ENCODE results near the gene ITPKA. TPM values are rescaled to one million over a fixed set of nuclear protein-coding genes. Genes with fewer than 3 reads are reported as not detected.

The ITPKA gene
- polyA plus RNA-seq, 1 of the 3 experiments (the other 2 are of a cell fraction), result 2.2 TPM

GRCh38 chr15:41465822-41466421 is 27.8 kb upstream of the ITPKA start:
- H3K4me2 ChIP-seq, result no peak overlapping the region
- 0 out of 2 replicates have a peak, but pooled peaks cover 5% of the 10 kb centered on the region for H4K20me1 ChIP-seq (ENCODE audit: insufficient read depth)
- ChIA-PET POLR2A (interaction anchor here (0.7 to 1.3 kb wide), 2 partner anchors 47 to 78 kb away, joined by 3 to 5 read pairs; partner anchors contain the start of gene RPAP1), CTCF (interaction anchor here (0.6 to 3.0 kb wide), 73 partner anchors 9 to 500 kb away, joined by 3 to 33 read pairs (median 4); partner anchors contain the start of genes ITPKA, JMJD7, LTK and MAPKBP1)
- no peaks in the 10 kb centered on the region for H3K9me2 ChIP-seq
- H3K4me1 ChIP-seq (ENCODE audit: control insufficient read depth in 1 of 2, insufficient read depth in 2 of 2, low read depth in 1 of 2, low read length in 1 of 2), result no peaks in the 10 kb centered on the region
- WGBS (ENCODE audit: low lambda C conversion rate), result 89% methylated on average over 8 of the region's 8 CpGs
- no peak overlapping the region for H3K4me3 ChIP-seq (ENCODE audit: low read depth in 2 of 2, low read length in 1 of 2)
- no peaks in the 10 kb centered on the region for H3K9me3 ChIP-seq
- no peaks in the 10 kb centered on the region for H3K27me3 ChIP-seq (ENCODE audit: insufficient read depth)
- H3K79me2 ChIP-seq (ENCODE audit: insufficient read depth), result peaks cover 11% of the 10 kb centered on the region; the same call in 1 of the 2 replicates
- H2AFZ ChIP-seq (ENCODE audit: low read depth), result no peak overlapping the region
- H3K9ac ChIP-seq, result no peak overlapping the region
- no peak for TF ChIP-seq ZBTB33 (IDR thresholded peaks at IDR 0.05; ENCODE audit: borderline replicate concordance, low read depth)
- TF ChIP-seq SIN3A (IDR thresholded peaks at IDR 0.05; ENCODE audit: borderline replicate concordance, low read depth, low read length), result no peak
- no peak for TF ChIP-seq ELF1 (IDR thresholded peaks at IDR 0.05)
- TF ChIP-seq CTCF (IDR thresholded peaks at IDR 0.05), result peak; percentile 97
- no peak for TF ChIP-seq GATA2 (CRISPR knock-in tag; IDR thresholded peaks at IDR 0.05)
- no peak for TF ChIP-seq TEAD4 (IDR thresholded peaks at IDR 0.05; ENCODE audit: borderline replicate concordance, insufficient read depth)
- no peak for TF ChIP-seq FOXM1 (IDR thresholded peaks at IDR 0.05; ENCODE audit: low read depth)
- TF ChIP-seq FOXJ3 (CRISPR knock-in tag; IDR thresholded peaks at IDR 0.05), result no peak
- TF ChIP-seq JUND (IDR thresholded peaks at IDR 0.05), result no peak
- TF ChIP-seq MXI1 (IDR thresholded peaks at IDR 0.05; ENCODE audit: low read depth, low read length), result no peak
- no peak for TF ChIP-seq IRF3 (IDR thresholded peaks at IDR 0.05; ENCODE audit: low read depth, low read length)
- TF ChIP-seq NFIC (IDR thresholded peaks at IDR 0.05; ENCODE audit: borderline replicate concordance), result no peak
- peak; percentile 92 for TF ChIP-seq RAD21 (IDR thresholded peaks at IDR 0.05; ENCODE audit: low read length)
- peak; percentile 69 for TF ChIP-seq SMC3 (IDR thresholded peaks at IDR 0.05; ENCODE audit: low read depth, low read length)
- TF ChIP-seq EP300 (IDR thresholded peaks at IDR 0.05; ENCODE audit: borderline replicate concordance in 1 of 2, low read depth in 1 of 2, low read length in 1 of 2), result no peak
- no peak for TF ChIP-seq YY1 (IDR thresholded peaks at IDR 0.05; ENCODE audit: low read depth)
- TF ChIP-seq RCOR1 (IDR thresholded peaks at IDR 0.05; ENCODE audit: low read length), result no peak
- TF ChIP-seq CHD2 (IDR thresholded peaks at IDR 0.05; ENCODE audit: low read length, partially characterized antibody), result no peak
- TF ChIP-seq RFX5 (IDR thresholded peaks at IDR 0.05; ENCODE audit: low read length), result no peak
- peak; percentile 62 for DNase-seq
- H3F3A ChIP-seq (replicated peaks; ENCODE audit: insufficient read depth), result peaks cover 8% of the 10 kb centered on the region
- peaks cover 18 to 51% of the 10 kb centered on the region in 2 experiments for H3K36me3 ChIP-seq (replicated peaks in 1 of 2; ENCODE audit: control insufficient read depth in 1 of 2, insufficient read depth in 2 of 2, low read length in 1 of 2)
- H3K27ac ChIP-seq (ENCODE audit: low read depth in 2 of 2, low read length in 1 of 2), result no peak overlapping the region
